RWPE1 (cell line): ENCODE measurements around the gene JAZF1.

Source experiments
- CTCF ChIA-PET: fragments of 350-600 bp; sonication (Branson Sonifier 250); formaldehyde crosslinking; extraction: SDS; loops from one replicate; lab custom pipeline; 2021; lab: Yijun Ruan, JAX
- POLR2A ChIA-PET: fragments of 400-600 bp; formaldehyde crosslinking; extraction: SDS; loops from one replicate; lab custom pipeline; 2020; ENCODE audit warnings: antibody characterized with exemption; ENCODE audit not compliant: low non-redundant PET; lab: Yijun Ruan, JAX
- DNase-seq: peaks from one replicate; pipeline ENCODE4 v3.0.0; 2012; ENCODE audit warnings: low spot score
- H3K27ac ChIP-seq: fragments of 450-650 bp; 2 replicates; pipeline ENCODE4 v1.5.1; 2017
- TF ChIP-seq, protein P1 (sequence below): fragments of 450-650 bp; conservative IDR thresholded peaks from 2 replicates; pipeline ENCODE4 v1.5.1; 2017; ENCODE audit warnings: low read depth, mild to moderate bottlenecking

The JAZF1 gene

GRCh38 chr7:28166982-28167715 lies 13.4 kb downstream of the JAZF1 start:
- H3K27ac ChIP-seq = no peak overlapping the region
- ChIA-PET POLR2A (no interaction called here), CTCF (interaction anchor here (0.5 to 1.6 kb wide), 2 partner anchors 14 to 76 kb away, joined by 4 read pairs; partner anchors contain the start of gene JAZF1)
- DNase-seq = no peak
- TF ChIP-seq, protein P1, sequence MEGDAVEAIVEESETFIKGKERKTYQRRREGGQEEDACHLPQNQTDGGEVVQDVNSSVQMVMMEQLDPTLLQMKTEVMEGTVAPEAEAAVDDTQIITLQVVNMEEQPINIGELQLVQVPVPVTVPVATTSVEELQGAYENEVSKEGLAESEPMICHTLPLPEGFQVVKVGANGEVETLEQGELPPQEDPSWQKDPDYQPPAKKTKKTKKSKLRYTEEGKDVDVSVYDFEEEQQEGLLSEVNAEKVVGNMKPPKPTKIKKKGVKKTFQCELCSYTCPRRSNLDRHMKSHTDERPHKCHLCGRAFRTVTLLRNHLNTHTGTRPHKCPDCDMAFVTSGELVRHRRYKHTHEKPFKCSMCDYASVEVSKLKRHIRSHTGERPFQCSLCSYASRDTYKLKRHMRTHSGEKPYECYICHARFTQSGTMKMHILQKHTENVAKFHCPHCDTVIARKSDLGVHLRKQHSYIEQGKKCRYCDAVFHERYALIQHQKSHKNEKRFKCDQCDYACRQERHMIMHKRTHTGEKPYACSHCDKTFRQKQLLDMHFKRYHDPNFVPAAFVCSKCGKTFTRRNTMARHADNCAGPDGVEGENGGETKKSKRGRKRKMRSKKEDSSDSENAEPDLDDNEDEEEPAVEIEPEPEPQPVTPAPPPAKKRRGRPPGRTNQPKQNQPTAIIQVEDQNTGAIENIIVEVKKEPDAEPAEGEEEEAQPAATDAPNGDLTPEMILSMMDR = no peak

GRCh38 chr7:28165961-28166955 lies 14.3 kb downstream of the JAZF1 start:
- CTCF ChIA-PET = interaction anchor here (0.5 to 1.6 kb wide), 2 partner anchors 15 to 76 kb away, joined by 4 read pairs; partner anchors contain the start of gene JAZF1
- DNase-seq = peak; percentile 30
- no peak overlapping the region for H3K27ac ChIP-seq
- TF ChIP-seq, protein P1 = no peak
- POLR2A ChIA-PET = no interaction called here

GRCh38 chr7:28165261-28165660 lies 15.3 kb downstream of the JAZF1 start:
- TF ChIP-seq, protein P1 = no peak
- H3K27ac ChIP-seq = no peak overlapping the region
- no peak for DNase-seq
- POLR2A ChIA-PET = no interaction called here
- CTCF ChIA-PET = no interaction called here

DNA sequence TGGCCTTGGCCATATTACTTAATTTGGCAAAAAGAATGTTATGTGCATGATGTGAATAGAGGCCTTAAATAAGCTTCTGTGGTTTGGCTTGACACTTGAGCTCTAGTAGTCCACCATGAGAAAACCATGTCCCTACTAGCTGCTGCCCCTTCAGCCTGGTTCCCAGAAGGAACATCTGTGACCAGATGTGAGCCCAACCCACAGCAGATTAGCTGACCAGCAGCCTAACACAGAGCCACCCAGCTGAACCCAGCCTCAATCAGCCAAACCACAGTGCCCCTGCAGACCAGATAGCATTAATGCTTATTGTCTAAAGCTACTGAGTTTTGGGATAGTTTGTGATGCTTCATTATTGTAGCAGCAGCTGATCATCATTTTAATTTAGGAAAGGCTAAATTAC lies 16.6 kb downstream of the JAZF1 start:
- TF ChIP-seq, protein P1 = no peak
- H3K27ac ChIP-seq = no peak overlapping the region
- CTCF ChIA-PET = interaction anchor here (0.6 to 1.1 kb wide), 2 partner anchors 59 to 769 kb away, joined by 3 read pairs; no protein-coding TSS in a partner anchor
- POLR2A ChIA-PET = no interaction called here
- DNase-seq = no peak

GRCh38 chr7:28161331-28161730 lies 19.3 kb downstream of the JAZF1 start:
- ChIA-PET POLR2A (no interaction called here), CTCF (interaction anchor here (0.6 kb wide), 1 partner anchor 69 kb away, joined by 4 read pairs; no protein-coding TSS in a partner anchor)
- H3K27ac ChIP-seq = no peak overlapping the region
- DNase-seq = no peak
- TF ChIP-seq, protein P1 = no peak

DNA sequence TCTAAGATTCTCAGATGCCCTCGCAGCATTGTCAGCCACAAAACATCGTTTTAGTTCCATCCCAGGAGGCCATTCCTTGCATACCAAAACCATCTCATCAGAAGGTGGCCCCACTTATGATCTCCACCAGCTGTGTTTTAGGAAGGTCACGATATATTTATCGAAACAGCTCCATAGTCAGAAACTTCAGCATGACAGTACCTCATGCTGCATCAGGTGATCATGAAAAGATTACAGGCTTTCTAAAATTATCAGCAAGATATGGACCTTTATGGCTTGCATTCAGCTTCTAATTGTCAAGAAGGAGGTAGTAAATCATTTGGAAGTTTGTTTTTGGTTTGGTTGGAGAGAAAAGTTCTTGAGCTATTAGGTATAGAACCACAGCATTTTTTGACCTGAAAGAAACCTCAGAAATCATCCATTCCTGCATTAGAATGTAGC lies 20.0 kb downstream of the JAZF1 start:
- CTCF ChIA-PET = interaction anchor here (0.9 kb wide), 1 partner anchor 10 kb away, joined by 3 read pairs; no protein-coding TSS in a partner anchor
- no peak for DNase-seq
- no peak overlapping the region for H3K27ac ChIP-seq
- POLR2A ChIA-PET = no interaction called here
- TF ChIP-seq, protein P1 = no peak
